Cerebellar cortex (tissue), 1 donor: ENCODE data around the gene SP110.
A peak's percentile ranks its signal among the peaks of the same experiment; 100 is the strongest.
"Not testable (repeated sequence)": the region's sequence is repeated elsewhere in the genome, so short reads cannot be mapped to it uniquely, and the experiment has no call there.

ENCODE experiments used
- DNase-seq: peaks from one replicate; pipeline ENCODE4 v3.0.0-alpha.2; 2015; ENCODE audit warnings: low spot score

The SP110 gene

GRCh38 chr2:230219419-230220331 is at the start of gene SP110:
Gene SP110 (minus strand): TSS chr2:230219984. CDS start chr2:230216927, 3,057 bp downstream.
- DNase-seq, result peak; percentile 38

GRCh38 chr2:230268606-230269243 is 48.9 kb upstream of the SP110 start:
- no peak for DNase-seq

- DNase-seq, result no peak
Measured at GRCh38 chr2:230267556-230267955, 47.8 kb upstream of the SP110 start.

- DNase-seq, result no peak
Measured at GRCh38 chr2:230267059-230267458, 47.3 kb upstream of the SP110 start.

- no peak for DNase-seq
Measured at GRCh38 chr2:230266638-230267037, 46.9 kb upstream of the SP110 start.

- not testable (repeated sequence) for DNase-seq
Measured at GRCh38 chr2:230264945-230265344, 45.2 kb upstream of the SP110 start.

GRCh38 chr2:230262246-230262645 is 42.5 kb upstream of the SP110 start:
- no peak for DNase-seq

- DNase-seq, result no peak
Measured at GRCh38 chr2:230258483-230258882, 38.7 kb upstream of the SP110 start.

GRCh38 chr2:230256733-230257332 is 37.0 kb upstream of the SP110 start:
- no peak for DNase-seq

- DNase-seq, result no peak
Measured at GRCh38 chr2:230254152-230254881, 34.5 kb upstream of the SP110 start.

- no peak for DNase-seq
Measured at GRCh38 chr2:230250231-230250630, 30.4 kb upstream of the SP110 start.

GRCh38 chr2:230246206-230246605 is 26.4 kb upstream of the SP110 start:
- no peak for DNase-seq

- DNase-seq, result no peak
Measured at GRCh38 chr2:230244211-230244610, 24.4 kb upstream of the SP110 start.

- no peak for DNase-seq
Measured at GRCh38 chr2:230234845-230235244, 15.1 kb upstream of the SP110 start.

- DNase-seq, result no peak
Measured at GRCh38 chr2:230234122-230234722, 14.4 kb upstream of the SP110 start.

GRCh38 chr2:230231251-230231650 is 11.5 kb upstream of the SP110 start:
- no peak for DNase-seq

- no peak for DNase-seq
Measured at GRCh38 chr2:230230496-230231200, 10.9 kb upstream of the SP110 start.

- DNase-seq, result peak; percentile 25
Measured at GRCh38 chr2:230230087-230230486, 10.3 kb upstream of the SP110 start.

- no peak for DNase-seq
Measured at GRCh38 chr2:230227216-230227615, 7.4 kb upstream of the SP110 start.

- DNase-seq, result no peak
Measured at GRCh38 chr2:230226051-230226551, 6.3 kb upstream of the SP110 start.

- no peak for DNase-seq
Measured at GRCh38 chr2:230225486-230225885, 5.7 kb upstream of the SP110 start, which contains the start of gene SP140. Gene SP140 (plus strand): TSS chr2:230225736. CDS start chr2:230225845, 109 bp downstream.
